ENCODE data around the gene IL24. TPM values are rescaled to one million over a fixed set of nuclear protein-coding genes. Genes with fewer than 3 reads are reported as not detected.

IL24 gene
- total RNA-seq, 1 experiment from 2014 or later, result 0.58 TPM

DNA sequence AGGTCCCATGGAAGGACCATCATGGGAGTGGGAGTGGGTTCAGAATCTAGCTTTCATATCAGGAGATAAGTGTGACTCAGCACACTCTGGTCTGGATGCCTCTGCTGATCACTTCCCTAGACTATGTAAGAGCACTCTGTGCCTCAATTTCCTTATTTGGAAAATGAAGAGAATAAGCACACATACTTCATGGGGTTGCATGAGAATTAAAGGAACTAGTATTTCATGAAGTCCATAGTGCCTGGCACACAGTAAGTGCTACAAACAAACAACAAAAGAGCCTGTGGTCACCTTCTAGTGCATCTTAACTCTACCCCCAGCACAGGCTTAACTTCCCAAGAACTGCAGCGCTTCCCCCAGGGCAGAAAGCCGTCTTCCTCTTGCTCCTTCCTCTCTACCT, 41.4 kb upstream of the IL24 start:
- ChIA-PET POLR2A (interaction anchor here (0.6 to 0.8 kb wide), 3 partner anchors 21 to 244 kb away, joined by 3 read pairs; no protein-coding TSS in a partner anchor), CTCF (interaction anchor here (0.6 to 7.3 kb wide), 6 partner anchors 9 to 108 kb away, joined by 3 to 70 read pairs (median 4); partner anchors contain the start of gene IL20)
- Mint-ChIP-seq H3K9me3 (ENCODE audit: unreplicated experiment) (peaks cover 7% of the 10 kb centered on the region), H3K4me3 (ENCODE audit: unreplicated experiment) (no peak overlapping the region), H3K4me1 (ENCODE audit: insufficient read depth, unreplicated experiment) (peaks cover 6% of the 10 kb centered on the region), H3K36me3 (ENCODE audit: insufficient read depth, unreplicated experiment) (no peaks in the 10 kb centered on the region), H3K27ac (ENCODE audit: low read depth, unreplicated experiment) (no peak overlapping the region), H3K27me3 (ENCODE audit: insufficient read depth, unreplicated experiment) (peaks cover 9% of the 10 kb centered on the region)
- intact Hi-C loops (cut with micrococcal nuclease), result no loop called here
- DNase-seq (ENCODE audit: unreplicated experiment), result no peak
- TF ChIP-seq CTCF (IDR thresholded peaks at IDR 0.05; ENCODE audit: unreplicated experiment), result no peak
- no TSS peak for BruUV-seq (replicated peaks)

- DNase-seq (ENCODE audit: unreplicated experiment), result peak; percentile 54
- no TSS peak for BruUV-seq (replicated peaks)
- intact Hi-C loops (cut with micrococcal nuclease), result no loop called here
- Mint-ChIP-seq H3K9me3 (ENCODE audit: unreplicated experiment) (peaks cover 7% of the 10 kb centered on the region), H3K4me3 (ENCODE audit: unreplicated experiment) (no peak overlapping the region), H3K4me1 (ENCODE audit: insufficient read depth, unreplicated experiment) (no peaks in the 10 kb centered on the region), H3K36me3 (ENCODE audit: insufficient read depth, unreplicated experiment) (no peaks in the 10 kb centered on the region), H3K27ac (ENCODE audit: low read depth, unreplicated experiment) (no peak overlapping the region), H3K27me3 (ENCODE audit: insufficient read depth, unreplicated experiment) (peaks cover 18% of the 10 kb centered on the region)
- ChIA-PET CTCF (interaction anchor here (0.5 to 7.3 kb wide), 10 partner anchors 8 to 548 kb away, joined by 3 to 70 read pairs (median 4); partner anchors contain the start of gene IL20), POLR2A (interaction anchor here (0.5 to 0.8 kb wide), 3 partner anchors 22 to 61 kb away, joined by 3 read pairs; no protein-coding TSS in a partner anchor)
- peak; percentile 17 for TF ChIP-seq CTCF (IDR thresholded peaks at IDR 0.05; ENCODE audit: unreplicated experiment)
Observed at GRCh38 chr1:206856674-206857464, 40.4 kb upstream of the IL24 start.

GRCh38 chr1:206859082-206859521, 38.1 kb upstream of the IL24 start:
- no peaks in the 10 kb centered on the region for H3K4me1 Mint-ChIP-seq (ENCODE audit: insufficient read depth, unreplicated experiment)
- H3K36me3 Mint-ChIP-seq (ENCODE audit: insufficient read depth, unreplicated experiment), result no peaks in the 10 kb centered on the region
- peaks cover 18% of the 10 kb centered on the region for H3K27me3 Mint-ChIP-seq (ENCODE audit: insufficient read depth, unreplicated experiment)
- CTCF ChIA-PET, result interaction anchor here (0.6 to 7.6 kb wide), 17 partner anchors 11 to 368 kb away, joined by 3 to 89 read pairs (median 3); no protein-coding TSS in a partner anchor
- intact Hi-C loops (cut with micrococcal nuclease), result no loop called here
- no peaks in the 10 kb centered on the region for H3K9me3 Mint-ChIP-seq (ENCODE audit: unreplicated experiment)
- no peak for DNase-seq (ENCODE audit: unreplicated experiment)
- H3K4me3 Mint-ChIP-seq (ENCODE audit: unreplicated experiment), result no peak overlapping the region
- no TSS peak for BruUV-seq (replicated peaks)
- H3K27ac Mint-ChIP-seq (ENCODE audit: low read depth, unreplicated experiment), result no peak overlapping the region
- POLR2A ChIA-PET, result interaction anchor here (1.0 to 2.2 kb wide), 4 partner anchors 9 to 50 kb away, joined by 3 to 10 read pairs (median 4); no protein-coding TSS in a partner anchor
- TF ChIP-seq CTCF (IDR thresholded peaks at IDR 0.05; ENCODE audit: unreplicated experiment), result no peak

DNA sequence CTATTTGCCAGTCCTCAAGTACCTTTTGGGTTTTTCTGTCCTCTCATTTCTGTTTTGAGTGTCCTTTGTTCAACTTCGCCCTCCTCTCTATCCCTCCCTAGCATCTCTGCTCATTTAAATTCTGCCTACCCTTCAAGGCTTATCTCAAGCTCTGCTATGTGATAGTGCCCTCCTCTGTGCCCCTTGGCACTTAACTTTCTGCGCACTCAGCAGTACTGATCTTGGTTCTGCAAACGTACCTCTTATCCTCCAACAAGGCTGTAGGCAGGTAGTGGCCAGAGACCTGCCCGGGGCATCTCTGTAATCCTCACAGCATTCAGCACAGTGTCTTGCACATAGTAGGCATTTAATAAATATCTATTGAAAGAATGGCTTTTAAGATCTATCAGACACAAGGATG, 37.1 kb upstream of the IL24 start:
- Mint-ChIP-seq H3K4me3 (ENCODE audit: unreplicated experiment) (no peak overlapping the region), H3K27ac (ENCODE audit: low read depth, unreplicated experiment) (no peak overlapping the region), H3K4me1 (ENCODE audit: insufficient read depth, unreplicated experiment) (peaks cover 6% of the 10 kb centered on the region), H3K36me3 (ENCODE audit: insufficient read depth, unreplicated experiment) (no peaks in the 10 kb centered on the region), H3K9me3 (ENCODE audit: unreplicated experiment) (no peaks in the 10 kb centered on the region), H3K27me3 (ENCODE audit: insufficient read depth, unreplicated experiment) (peaks cover 18% of the 10 kb centered on the region)
- no peak for DNase-seq (ENCODE audit: unreplicated experiment)
- BruUV-seq (replicated peaks), result no TSS peak
- TF ChIP-seq CTCF (IDR thresholded peaks at IDR 0.05; ENCODE audit: unreplicated experiment), result no peak
- intact Hi-C loops (cut with micrococcal nuclease), result no loop called here
- POLR2A ChIA-PET, result interaction anchor here (1.1 to 2.2 kb wide), 3 partner anchors 8 to 49 kb away, joined by 3 to 10 read pairs (median 5); no protein-coding TSS in a partner anchor
- CTCF ChIA-PET, result interaction anchor here (0.6 to 7.6 kb wide), 6 partner anchors 21 to 897 kb away, joined by 3 to 89 read pairs (median 18); no protein-coding TSS in a partner anchor

All from MCF 10A (cell line).